NCI-H1436 (cell line): ENCODE measurements around the gene PTPRS.

ENCODE experiments used
- DNase-seq: peaks from one replicate; lab custom pipeline; 2025; lab: John Stamatoyannopoulos, UW

PTPRS gene

DNA sequence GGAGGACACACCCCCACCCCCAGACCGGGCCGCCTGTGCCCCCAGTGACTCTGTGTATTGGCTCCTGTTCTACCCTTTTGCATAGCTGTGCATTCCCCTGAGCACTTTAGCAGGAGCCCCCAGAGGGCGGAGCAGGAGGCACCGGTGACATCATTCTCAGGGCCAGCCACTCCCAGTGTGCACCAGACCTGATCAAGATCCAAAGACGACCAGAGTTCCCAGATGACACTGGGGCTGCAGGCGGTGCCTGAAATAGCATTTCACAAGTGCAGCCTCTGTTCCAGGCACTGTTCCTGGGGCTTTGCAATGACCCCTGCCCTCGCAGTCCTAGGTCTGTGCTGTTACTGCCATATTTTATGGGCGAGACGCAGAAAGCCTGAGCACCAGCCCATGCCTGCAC lies 14.5 kb upstream of the PTPRS start:
- no peak for DNase-seq

DNA sequence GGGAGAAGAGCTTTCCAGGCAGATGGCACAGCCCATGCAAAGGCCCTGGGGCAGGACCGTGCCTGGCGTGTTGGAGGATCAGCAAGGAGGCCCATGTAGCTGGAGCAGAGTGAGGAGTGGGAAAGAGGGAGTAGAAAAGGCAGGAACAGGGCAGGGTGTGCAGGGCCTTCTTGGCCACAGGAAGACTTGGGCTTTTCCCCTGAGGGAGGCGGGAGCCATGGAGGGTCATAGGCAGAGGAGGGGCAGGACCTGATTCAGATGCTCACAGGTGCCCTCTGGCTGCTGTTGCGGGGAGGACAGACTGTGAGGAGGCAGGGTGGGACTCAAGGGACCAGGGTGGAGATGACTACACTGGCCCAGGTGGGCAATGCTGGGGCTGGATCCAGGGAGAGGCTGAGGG lies 13.8 kb upstream of the PTPRS start:
- no peak for DNase-seq

DNA sequence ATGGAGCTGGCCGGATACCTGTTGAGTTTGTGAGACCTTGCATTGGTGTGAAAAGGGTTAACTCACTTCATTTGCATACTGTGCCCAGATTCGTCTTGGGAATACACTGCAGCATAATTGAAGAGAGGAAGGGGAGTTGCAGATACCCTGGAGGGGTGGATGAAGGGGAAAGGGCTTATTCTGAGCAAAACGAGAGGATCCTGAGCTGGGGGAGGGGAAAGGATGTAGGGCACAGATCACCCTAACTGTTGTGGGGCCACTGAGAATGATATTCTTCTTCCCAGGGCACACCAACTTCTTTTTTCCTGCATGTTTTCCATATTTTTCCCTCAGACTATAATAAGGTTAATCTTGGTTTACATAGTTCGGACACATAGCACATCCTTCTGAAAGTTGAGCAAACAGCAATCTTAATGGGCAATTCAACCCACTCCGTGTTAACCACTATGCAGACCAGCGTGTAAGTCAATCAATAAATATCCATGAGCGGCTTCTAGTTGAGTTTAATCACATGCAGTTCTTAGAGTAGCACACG lies 11.7 kb upstream of the PTPRS start:
- no peak for DNase-seq

DNA sequence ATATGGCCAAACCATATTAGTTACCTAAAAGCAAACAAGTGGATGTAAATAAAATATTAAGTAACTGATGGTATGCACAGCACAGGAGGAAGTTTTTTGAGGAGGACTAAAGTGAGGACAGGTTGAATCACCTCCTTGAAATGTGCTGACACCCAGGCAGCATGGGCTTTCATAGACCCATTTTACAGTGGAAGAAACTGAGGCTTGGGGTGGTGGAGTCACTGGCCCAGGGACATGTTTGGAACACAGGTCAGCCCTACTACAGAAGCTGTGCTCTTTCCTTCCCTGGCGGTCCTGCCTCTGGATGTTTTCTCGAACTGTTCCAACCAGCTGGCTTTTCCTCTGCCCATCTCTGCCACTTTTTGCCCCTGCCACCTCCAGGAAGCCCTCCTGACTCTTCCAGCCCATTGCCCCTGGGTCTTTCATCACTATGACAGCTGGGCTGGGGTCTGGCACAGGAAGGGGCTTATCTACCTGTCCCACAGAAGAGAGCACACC lies 11.2 kb upstream of the PTPRS start:
- DNase-seq, result no peak

DNA sequence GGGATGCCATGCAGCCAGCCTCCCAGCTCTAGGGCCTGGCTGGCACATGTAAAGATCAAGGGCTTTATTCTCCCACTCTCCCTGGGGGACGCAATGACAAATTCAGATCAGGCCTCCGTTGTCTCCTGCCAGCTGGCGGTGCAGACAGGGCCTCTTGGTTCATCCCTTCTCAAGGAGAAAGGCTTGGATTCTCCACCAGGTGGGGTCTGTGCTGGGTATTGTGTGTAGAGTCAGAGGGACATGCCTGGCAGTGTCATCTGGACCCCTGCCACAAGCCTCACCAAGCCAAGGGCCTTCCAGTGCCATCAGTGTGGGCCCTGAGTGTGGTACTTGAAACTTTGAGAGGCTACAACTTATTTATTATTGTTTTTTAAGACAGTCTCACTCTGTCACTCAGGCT lies 8.4 kb upstream of the PTPRS start:
- DNase-seq, result peak; percentile 48

DNA sequence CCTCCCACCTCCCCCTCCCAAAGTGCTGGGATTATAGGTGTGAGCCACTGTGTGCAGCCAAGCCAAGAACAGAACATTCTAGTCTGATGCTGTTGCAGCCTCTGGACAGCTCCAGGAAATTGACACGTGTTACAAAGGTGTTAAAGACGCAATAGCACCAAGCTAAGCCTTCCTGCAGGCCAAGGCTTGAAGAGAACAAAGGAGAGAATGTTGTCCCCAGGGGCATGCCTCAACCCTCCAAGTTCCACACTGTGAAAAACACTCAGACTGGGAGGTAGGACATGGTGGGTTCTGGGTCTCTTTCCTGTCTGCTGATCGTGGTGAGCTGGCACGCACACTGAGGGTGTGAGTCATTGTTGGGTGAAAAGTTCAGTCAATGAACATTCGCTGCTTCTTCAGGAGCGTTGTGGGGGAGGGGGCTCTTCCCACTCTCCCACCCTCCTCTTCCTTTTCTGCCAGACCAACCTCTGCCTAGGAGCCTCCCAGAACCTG lies 5.3 kb upstream of the PTPRS start:
- no peak for DNase-seq

DNA sequence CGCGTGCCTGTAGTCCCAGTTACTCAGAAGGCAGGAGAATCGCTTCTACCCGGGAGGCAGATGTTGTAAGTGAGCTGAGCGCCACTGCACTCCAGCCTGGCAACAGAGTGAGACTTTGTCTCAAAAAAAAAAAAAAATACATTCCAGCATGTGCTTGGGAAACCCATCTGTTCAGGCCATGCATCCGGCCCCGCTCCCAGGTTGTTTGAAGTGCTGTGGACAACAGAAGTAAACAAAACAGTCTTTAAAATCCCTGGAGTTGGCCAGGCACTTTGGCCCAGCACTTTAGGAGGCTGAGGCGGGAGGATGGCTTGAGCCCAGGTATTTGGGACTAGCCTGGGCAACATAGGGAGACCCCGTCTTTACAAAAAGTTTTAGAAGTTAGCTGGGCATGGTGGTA lies 3.2 kb upstream of the PTPRS start:
- DNase-seq, result no peak

DNA sequence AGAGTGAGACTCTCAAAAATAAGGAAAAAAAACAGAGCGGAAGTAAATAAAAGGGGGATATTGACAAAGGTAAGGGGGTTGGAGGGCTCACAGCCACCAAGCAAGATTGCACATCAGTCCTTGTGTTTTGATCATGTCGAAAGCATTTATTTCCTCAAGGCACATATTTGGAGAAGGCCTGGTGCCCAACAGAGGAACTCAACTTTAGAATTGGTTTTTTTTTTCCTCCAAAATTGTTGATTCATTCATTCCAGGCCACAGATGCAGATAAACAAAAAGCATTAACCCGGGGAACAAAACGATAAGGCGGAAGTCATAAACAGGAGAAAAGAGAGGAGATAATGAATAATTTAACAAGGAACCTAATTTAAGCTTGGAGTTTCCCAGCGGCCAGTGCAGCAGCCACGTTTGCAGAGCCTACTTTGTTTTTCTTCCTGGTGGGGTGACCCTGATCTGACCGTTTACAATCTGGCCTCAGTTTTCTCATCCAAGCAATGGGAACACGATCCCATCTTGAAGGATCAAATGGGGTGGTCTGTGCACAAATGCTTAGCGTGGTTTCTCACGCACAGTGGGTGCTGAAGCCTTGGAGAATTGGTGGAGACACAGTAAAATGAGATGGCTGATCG lies 2.1 kb upstream of the PTPRS start:
- DNase-seq, result no peak

DNA sequence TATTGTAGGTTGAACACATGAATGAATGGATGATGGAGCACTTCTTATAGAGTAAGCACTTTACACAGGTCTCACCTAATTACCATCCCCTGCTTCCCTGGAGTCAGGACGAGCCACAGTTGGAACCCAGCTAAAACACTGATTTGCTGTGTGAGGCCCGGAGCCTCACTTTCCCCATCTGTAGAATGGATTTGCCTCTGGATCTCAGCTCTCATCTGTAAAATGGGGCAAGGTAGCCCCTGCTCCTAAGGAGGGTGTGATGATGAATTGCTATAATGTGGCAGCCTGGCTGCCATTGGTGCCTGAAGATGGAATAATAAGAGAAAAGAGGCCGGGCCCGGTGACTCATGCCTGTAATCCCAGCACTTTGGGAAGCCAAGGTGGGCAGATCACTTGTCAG lies 1.4 kb upstream of the PTPRS start:
- DNase-seq, result no peak

DNA sequence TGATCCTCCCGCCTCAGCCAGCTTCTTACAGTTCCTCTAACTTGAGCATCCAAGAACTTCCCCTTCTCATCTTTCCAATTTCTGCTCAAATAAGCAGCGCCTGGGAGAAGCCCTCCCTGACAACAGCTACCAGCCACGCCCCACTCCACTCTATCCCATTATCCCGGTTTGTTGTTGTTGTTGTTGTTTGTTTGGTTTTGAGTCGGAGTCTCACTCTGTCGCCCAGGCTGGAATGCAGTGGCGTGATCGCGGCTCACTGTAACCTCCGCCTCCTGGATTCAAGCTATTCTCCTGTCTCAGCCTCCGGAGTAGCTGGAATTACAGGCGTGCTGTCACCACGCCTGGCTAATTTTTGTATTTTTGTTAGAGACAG lies 822 bp upstream of the PTPRS start:
- no peak for DNase-seq

DNA sequence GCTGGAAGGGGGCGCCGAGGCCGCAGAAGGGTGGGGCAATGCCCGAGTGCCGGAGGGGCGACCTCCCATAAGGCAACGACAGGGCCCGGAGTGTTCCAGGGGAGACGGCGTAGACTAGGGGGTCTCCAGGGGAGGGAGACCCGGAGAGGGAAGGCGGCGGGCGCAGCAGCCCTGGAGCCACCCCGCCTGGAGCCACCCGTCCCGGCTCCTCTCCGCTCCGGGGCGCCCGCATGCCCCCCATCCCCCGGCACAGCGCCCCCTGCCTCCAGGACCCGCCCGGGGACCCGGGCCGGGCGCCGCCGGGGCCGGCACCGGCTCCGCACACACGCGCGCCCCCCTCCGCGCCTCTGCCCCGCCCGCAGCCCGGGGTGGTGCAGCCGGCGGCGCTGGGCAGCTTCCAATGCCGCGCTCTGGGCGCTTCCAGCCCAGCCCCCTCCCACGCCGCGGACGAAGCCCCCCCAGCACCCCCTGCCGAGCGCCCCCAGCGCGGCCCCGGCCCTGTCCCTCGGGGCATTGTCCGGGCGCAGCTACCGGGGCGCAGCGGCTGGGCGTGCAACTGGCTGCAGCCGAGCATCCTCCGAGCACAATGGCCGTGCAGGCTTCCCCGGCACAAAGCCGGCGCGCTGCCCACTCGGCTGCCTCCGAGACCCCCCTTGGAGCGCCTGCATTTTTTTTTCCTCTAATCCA lies 519 bp downstream of the PTPRS start:
- no peak for DNase-seq

DNA sequence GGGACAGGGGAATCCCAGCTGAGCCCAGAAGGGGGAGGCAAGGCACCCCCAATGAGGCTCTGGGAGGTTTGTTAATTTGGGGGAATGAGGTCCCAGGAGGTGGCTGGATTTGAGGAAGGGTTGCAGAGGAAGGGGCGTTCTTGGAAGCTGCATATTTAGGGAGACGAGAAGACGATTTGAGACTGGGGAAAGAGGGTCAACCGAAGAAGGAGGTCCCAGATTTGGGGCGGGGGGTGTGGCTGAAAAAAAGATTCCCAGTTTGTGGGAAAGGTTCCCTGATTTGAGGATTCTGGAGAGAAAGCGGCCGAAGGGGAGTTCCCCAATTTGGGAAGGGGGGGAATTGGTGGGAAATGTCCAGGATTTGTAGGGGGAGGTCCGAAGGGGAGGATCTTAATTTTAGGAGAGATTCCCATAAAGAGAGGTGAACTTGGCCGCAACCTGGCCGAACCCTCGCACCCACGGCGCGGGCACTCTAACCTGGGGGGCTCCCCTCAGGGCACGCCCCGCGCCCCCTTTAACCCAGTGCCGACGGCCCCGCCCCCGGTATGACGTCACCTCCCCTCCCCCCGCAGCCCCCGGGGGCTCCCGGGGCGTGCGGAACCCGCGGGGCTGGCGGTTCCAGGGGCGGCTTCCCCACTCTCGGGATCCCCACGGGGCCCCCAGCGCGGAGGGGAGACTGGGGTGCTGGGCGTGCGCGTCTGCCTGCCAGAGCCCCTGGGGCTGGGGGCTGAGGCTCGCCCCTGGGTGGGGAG lies 1.2 kb downstream of the PTPRS start:
- peak; percentile 26 for DNase-seq

DNA sequence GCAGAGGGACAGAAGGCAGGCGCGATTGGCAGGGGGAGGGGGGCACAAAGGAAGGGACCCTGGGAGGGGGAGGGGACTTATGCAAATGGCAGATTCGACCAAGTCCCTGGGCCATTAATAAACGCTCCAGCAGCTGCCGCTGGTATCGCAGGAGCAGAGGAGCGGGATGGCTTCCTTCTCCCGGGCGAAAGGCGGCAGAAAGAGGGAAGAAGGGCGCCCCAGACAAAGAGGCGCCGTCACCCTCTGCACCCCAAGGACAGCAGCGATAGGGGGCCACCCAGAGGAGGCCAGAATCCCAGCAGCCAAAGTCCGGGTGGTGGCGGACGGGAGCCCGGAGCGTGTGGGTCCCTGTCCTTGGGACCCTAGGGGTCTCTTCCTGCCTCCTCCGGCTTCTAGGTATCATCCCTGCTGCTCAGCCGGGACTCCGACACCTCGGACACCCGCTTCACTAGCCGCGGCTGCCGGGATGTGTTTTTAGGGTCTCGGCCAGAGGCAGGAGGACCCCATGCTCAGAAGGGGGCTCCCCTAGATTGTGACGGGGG lies 1.9 kb downstream of the PTPRS start:
- DNase-seq, result peak; percentile 65

DNA sequence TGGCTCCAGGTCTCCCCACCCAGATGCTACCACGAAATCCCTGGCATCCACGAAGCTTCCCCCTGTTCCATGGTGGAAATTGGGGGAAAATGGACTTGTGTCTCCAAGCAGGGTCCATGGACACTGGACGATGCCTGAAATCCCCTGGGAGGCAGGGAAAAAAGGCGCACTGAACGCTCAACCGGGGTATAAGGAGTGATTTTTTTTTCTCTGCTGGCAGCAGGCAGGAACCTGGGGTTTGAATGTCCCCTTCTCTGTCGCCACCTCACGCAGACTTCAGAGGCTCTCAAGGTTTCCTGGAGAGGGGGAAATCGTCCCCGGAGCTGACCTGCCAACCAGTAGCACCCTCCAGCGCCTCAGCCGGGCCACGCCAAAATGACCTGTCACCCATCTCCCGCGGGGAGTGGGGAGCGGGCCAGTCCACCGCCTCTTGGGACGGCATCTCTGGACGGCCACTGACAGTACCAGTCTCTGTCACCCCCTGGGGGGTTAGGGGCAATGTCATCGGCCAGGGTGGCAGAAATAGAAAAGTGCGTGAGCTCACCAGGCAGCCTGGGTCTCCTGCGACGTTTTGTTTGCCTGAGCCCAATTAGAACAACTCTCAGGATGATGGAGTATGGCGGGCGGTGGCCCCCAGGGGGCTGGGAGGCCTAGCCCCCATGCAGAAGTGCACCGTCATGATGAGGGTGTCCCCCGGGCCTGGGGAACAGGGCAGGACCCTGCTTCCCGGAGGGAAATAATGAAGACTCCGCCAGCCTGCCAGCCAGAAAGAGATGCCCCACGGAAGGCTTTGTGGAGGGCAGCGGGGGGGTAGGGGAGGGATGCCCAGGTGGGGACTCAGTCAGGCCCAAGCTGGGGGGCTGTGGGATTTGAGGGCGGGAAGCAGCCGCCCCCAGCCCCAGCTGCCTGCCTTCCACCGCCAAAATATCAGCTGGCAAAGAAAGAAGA lies 2.6 kb downstream of the PTPRS start:
- DNase-seq, result peak; percentile 67

DNA sequence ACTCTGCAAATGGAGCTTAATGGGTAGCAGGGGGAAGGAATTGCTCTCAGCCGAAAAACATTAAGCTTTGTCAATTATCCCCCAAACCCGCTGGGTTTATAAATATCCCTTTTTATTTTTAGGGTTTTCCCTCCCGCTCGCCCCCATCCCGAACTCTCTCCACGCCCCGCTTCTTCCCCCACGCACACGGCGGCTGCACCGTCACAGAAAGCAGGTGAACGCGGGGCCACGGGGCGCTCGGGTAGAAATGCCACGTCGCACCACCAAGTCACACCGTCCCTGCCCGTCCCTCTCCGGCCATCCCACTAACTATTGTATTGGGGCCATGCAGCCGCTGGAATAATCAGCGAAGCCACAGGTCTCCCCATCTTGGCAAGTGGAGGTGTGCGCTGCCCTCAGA lies 3.5 kb downstream of the PTPRS start:
- no peak for DNase-seq

DNA sequence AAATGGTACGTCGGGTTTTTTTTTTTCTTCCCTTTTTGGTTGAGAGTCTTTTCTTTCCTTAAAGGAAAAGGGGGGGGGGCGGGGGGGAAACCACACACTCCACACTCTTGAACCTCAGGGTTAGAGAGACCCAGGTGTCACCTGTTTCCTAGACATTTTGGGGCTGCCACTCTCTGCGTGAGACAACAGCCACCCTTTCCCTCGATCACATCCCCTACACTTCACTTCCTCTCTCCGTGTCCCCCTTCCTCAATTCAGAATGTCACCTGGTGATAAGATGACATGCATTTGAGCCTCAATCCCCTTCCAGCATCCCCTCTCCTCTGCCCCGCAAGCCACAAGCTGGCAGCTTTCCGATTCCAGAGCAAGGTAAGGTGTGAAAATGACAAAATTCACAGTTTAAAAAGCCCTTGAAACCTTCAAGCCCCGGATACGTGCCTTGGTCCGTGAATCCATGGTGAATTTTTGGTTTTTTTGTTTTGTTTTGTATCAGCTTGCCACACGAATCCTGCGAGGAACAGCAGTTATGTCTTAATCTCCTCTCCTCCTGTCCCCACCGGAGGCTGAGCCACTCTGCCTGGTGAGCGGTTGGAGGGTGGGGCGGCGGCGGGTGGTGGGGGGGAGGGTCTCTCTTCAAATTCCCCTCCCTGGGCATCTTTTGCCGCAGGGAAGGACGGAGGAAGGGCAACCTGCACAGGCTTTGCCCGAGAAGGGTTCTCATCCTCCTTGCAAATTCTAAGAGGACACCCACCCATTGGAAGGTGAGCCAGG lies 4.2 kb downstream of the PTPRS start:
- DNase-seq, result no peak

DNA sequence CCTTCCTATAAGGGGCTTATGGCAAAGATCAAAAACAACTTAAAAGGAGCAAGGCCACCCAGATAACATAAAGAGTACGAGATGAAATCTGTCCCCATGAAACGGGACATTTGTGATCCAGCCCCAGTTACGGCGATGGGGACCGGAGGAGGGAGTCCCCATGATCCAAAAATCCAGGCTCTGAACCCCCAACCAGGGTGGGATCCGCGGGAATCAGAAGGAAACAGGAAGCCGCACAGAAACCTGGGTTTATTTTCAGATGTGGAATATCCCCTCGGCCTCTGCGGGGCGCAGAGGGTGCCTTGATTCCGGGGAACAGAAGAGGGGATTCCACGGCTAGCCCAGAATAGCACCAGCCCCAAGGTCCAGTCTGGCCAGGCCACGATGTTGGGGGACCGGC lies 5.0 kb downstream of the PTPRS start:
- DNase-seq, result no peak

DNA sequence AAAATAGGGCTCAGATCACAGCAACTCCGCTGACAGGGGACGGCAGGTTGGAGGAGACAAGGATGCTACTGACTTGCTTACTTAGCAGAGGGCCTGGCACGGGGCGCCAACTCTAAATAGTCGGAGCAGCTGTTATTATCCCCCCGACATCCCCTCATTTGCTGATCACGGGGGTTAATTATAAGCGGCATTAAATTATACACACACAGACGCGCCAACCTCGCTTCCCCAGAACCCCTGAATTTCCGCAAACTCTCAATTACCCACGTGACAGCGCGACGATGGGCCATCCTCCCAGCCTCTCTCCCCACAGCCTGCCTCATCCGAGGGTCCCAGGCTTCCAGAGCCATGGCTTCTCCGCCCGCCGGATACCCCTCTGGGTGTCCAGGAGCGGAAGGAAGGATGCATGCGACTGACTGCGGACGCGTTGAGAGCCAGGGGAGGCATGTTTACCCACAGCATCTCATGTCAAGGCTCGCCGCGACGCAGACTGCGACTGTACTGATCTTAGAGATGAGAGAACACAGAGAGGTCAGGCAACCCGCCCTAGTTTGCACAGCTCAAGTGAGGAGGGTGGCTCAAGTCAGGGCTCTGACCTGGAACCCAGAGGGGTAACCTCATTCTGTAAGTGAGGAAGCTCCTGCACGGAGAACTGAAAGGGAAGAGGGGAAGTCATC lies 5.7 kb downstream of the PTPRS start:
- DNase-seq, result no peak

DNA sequence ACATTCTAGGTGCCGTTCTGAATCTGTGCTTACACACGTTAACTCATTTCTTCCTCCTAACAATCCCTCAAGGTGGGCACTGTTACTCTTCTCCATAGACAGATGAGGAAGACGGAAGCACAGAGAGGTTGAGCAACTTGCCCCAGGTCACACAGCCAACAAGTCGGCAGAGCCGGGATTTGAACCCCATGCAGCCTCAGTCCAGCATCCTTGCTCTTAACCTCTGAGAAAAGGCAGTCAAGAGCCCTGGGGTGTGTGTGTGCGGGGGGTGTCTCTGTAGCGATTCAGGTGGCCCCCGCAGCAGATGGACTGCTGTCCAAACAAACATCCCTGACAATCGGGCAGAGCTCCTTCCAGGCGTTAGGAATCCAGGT lies 6.3 kb downstream of the PTPRS start:
- DNase-seq, result no peak
